Activated CD8-positive, alpha-beta memory T cell treated with anti-CD3 and anti-CD28 coated beads for 48 hours (primary cell): Measurements from ENCODE around the gene LAMB2.

Source experiments
- DNase-seq, 3 experiments: peaks; one replicate each; pipeline ENCODE4 v3.0.0-alpha.2; 2020; ENCODE audit warnings: low read depth in 2 of 3, low spot score in 2 of 3

LAMB2 gene

GRCh38 chr3:49121132-49121736, 11.6 kb downstream of the LAMB2 start:
- no peak for DNase-seq

GRCh38 chr3:49120438-49121131, 12.3 kb downstream of the LAMB2 start, which contains the start of gene USP19:
USP19 (minus strand) TSS chr3:49120823; CDS start chr3:49119145, 1,678 bp downstream.
- peak; percentile 81 to 88 (median 85) for DNase-seq

- DNase-seq: no peak
Measured at GRCh38 chr3:49120096-49120437, 12.8 kb downstream of the LAMB2 start.

GRCh38 chr3:49119439-49119838, 13.4 kb downstream of the LAMB2 start:
- no peak for DNase-seq

- DNase-seq: no peak
Measured at GRCh38 chr3:49119036-49119435, 13.8 kb downstream of the LAMB2 start.

GRCh38 chr3:49112262-49112661, 20.6 kb downstream of the LAMB2 start:
- DNase-seq: no peak

GRCh38 chr3:49111347-49111746, 21.5 kb downstream of the LAMB2 start:
- DNase-seq: no peak

- no peak for DNase-seq
Measured at GRCh38 chr3:49110780-49111179, 22.1 kb downstream of the LAMB2 start.

GRCh38 chr3:49108346-49108745, 24.5 kb downstream of the LAMB2 start:
- no peak for DNase-seq

GRCh38 chr3:49104427-49105291, 28.2 kb downstream of the LAMB2 start, which contains the start of gene QARS1:
QARS1 (minus strand) TSS chr3:49104757; CDS start chr3:49104733, 24 bp downstream.
- DNase-seq: peak; percentile 69 to 83 (median 70)

GRCh38 chr3:49104052-49104426, 28.8 kb downstream of the LAMB2 start:
- DNase-seq: no peak

- no peak for DNase-seq
Measured at GRCh38 chr3:49100046-49100615, 32.7 kb downstream of the LAMB2 start.

- DNase-seq: no peak
Measured at GRCh38 chr3:49098910-49099630, 33.8 kb downstream of the LAMB2 start.

GRCh38 chr3:49098429-49098828, 34.4 kb downstream of the LAMB2 start:
- DNase-seq: no peak

GRCh38 chr3:49093853-49094767, 38.7 kb downstream of the LAMB2 start, which contains the start of gene QRICH1:
QRICH1 (minus strand) TSS chr3:49094071; CDS start chr3:49077017, 17,054 bp downstream.
- peak; percentile 88 to 93 (median 89) for DNase-seq

- peak; percentile 56 to 74 (median 71) for DNase-seq
Measured at GRCh38 chr3:49092938-49093852, 39.7 kb downstream of the LAMB2 start.

- no peak for DNase-seq
Measured at GRCh38 chr3:49081429-49081828, 51.4 kb downstream of the LAMB2 start.

- DNase-seq: no peak
Measured at GRCh38 chr3:49079270-49079669, 53.6 kb downstream of the LAMB2 start.

GRCh38 chr3:49076646-49077045, 56.2 kb downstream of the LAMB2 start:
- no peak for DNase-seq
